ENCODE results near the gene CLEC19A. TPM values are rescaled to one million over a fixed set of nuclear protein-coding genes. Genes with fewer than 3 reads are reported as not detected.

CLEC19A gene
- total RNA-seq, 1 donor from 2014 or later: 1.9 TPM

GRCh38 chr16:19331794-19332193, 46.3 kb downstream of the CLEC19A start:
- no peaks in the 10 kb centered on the region for H3K9me3 ChIP-seq (ENCODE audit: low read depth)
- H3K27me3 Mint-ChIP-seq (ENCODE audit: insufficient read depth, low read depth): peaks cover 5% of the 10 kb centered on the region
- H3K79me2 ChIP-seq (ENCODE audit: low read depth): no peaks in the 10 kb centered on the region

GRCh38 chr16:19338335-19338734, 52.8 kb downstream of the CLEC19A start:
- H3K9ac ChIP-seq: no peak overlapping the region
- no peak for DNase-seq (ENCODE audit: low spot score)

More at GRCh38 chr16:19331794-19332193, 46.3 kb downstream of the CLEC19A start:
- Mint-ChIP-seq H3K4me1 (peaks cover 9% of the 10 kb centered on the region), H3K9me3 (peaks cover 5% of the 10 kb centered on the region), H3K4me3 (no peak overlapping the region), H3K36me3 (peaks cover 3% of the 10 kb centered on the region), H3K27ac (no peak overlapping the region)
- Histone ChIP-seq H3K27me3 (no peaks in the 10 kb centered on the region), H4K20me1 (ENCODE audit: low read depth) (no peaks in the 10 kb centered on the region), H3F3A (ENCODE audit: low read depth) (peaks cover 2% of the 10 kb centered on the region), H3K4me2 (no peak overlapping the region), H3K4me3 (no peak overlapping the region), H3K4me1 (peaks cover 5% of the 10 kb centered on the region), H3K36me3 (no peaks in the 10 kb centered on the region), H3K27ac (no peak overlapping the region), H3K9ac (no peak overlapping the region), H2AFZ (replicated peaks) (no peak overlapping the region)
- TF ChIP-seq EZH2phosphoT487 (IDR thresholded peaks at IDR 0.05) (no peak), CTCF (IDR thresholded peaks at IDR 0.05) (no peak), EZH2 (IDR thresholded peaks at IDR 0.05) (no peak)
- DNase-seq (ENCODE audit: low spot score): no peak

GRCh38 chr16:19344224-19344801, 58.8 kb downstream of the CLEC19A start:
- H3K4me1 Mint-ChIP-seq: peaks cover 30% of the 10 kb centered on the region
- Histone ChIP-seq H3K36me3 (no peaks in the 10 kb centered on the region), H3K79me2 (ENCODE audit: low read depth) (no peaks in the 10 kb centered on the region), H3K4me1 (peaks cover 23% of the 10 kb centered on the region), H3K4me3 (no peak overlapping the region), H3K27me3 (no peaks in the 10 kb centered on the region), H3K27ac (no peak overlapping the region), H4K20me1 (ENCODE audit: low read depth) (no peaks in the 10 kb centered on the region), H3F3A (ENCODE audit: low read depth) (peaks cover 16% of the 10 kb centered on the region), H3K9ac (no peak overlapping the region), H3K4me2 (no peak overlapping the region), H2AFZ (replicated peaks) (peak overlapping the region; percentile 50), H3K9me3 (ENCODE audit: low read depth) (no peaks in the 10 kb centered on the region)
- H3K27ac Mint-ChIP-seq: peak overlapping the region; percentile 76
- peaks cover 2% of the 10 kb centered on the region for H3K36me3 Mint-ChIP-seq
- peaks cover 2% of the 10 kb centered on the region for H3K27me3 Mint-ChIP-seq (ENCODE audit: insufficient read depth, low read depth)
- no peak overlapping the region for H3K4me3 Mint-ChIP-seq
- TF ChIP-seq EZH2 (IDR thresholded peaks at IDR 0.05): no peak
- TF ChIP-seq EZH2phosphoT487 (IDR thresholded peaks at IDR 0.05): no peak
- no peak for TF ChIP-seq CTCF (IDR thresholded peaks at IDR 0.05)
- H3K9me3 Mint-ChIP-seq: peaks cover 5% of the 10 kb centered on the region
- DNase-seq (ENCODE audit: low spot score): peak; percentile 30

More at GRCh38 chr16:19338335-19338734, 52.8 kb downstream of the CLEC19A start:
- Histone ChIP-seq H2AFZ (replicated peaks) (no peak overlapping the region), H3K27ac (no peak overlapping the region), H3K4me3 (no peak overlapping the region), H3K27me3 (no peaks in the 10 kb centered on the region), H4K20me1 (ENCODE audit: low read depth) (no peaks in the 10 kb centered on the region), H3K4me2 (no peak overlapping the region), H3K36me3 (no peaks in the 10 kb centered on the region), H3K4me1 (no peaks in the 10 kb centered on the region), H3F3A (ENCODE audit: low read depth) (no peaks in the 10 kb centered on the region), H3K79me2 (ENCODE audit: low read depth) (no peaks in the 10 kb centered on the region), H3K9me3 (ENCODE audit: low read depth) (no peaks in the 10 kb centered on the region)
- Mint-ChIP-seq H3K4me3 (peak overlapping the region; percentile 44), H3K9me3 (peaks cover 5% of the 10 kb centered on the region), H3K27ac (no peak overlapping the region), H3K4me1 (peaks cover 5% of the 10 kb centered on the region), H3K27me3 (ENCODE audit: insufficient read depth, low read depth) (no peaks in the 10 kb centered on the region), H3K36me3 (peaks cover 2% of the 10 kb centered on the region)
- TF ChIP-seq EZH2phosphoT487 (IDR thresholded peaks at IDR 0.05) (no peak), CTCF (IDR thresholded peaks at IDR 0.05) (no peak), EZH2 (IDR thresholded peaks at IDR 0.05) (no peak)
